ENCODE results near the gene MAP2K7.
"Not testable (repeated sequence)": the region's sequence is repeated elsewhere in the genome, so short reads cannot be mapped to it uniquely, and the experiment has no call there.

MAP2K7 gene

DNA sequence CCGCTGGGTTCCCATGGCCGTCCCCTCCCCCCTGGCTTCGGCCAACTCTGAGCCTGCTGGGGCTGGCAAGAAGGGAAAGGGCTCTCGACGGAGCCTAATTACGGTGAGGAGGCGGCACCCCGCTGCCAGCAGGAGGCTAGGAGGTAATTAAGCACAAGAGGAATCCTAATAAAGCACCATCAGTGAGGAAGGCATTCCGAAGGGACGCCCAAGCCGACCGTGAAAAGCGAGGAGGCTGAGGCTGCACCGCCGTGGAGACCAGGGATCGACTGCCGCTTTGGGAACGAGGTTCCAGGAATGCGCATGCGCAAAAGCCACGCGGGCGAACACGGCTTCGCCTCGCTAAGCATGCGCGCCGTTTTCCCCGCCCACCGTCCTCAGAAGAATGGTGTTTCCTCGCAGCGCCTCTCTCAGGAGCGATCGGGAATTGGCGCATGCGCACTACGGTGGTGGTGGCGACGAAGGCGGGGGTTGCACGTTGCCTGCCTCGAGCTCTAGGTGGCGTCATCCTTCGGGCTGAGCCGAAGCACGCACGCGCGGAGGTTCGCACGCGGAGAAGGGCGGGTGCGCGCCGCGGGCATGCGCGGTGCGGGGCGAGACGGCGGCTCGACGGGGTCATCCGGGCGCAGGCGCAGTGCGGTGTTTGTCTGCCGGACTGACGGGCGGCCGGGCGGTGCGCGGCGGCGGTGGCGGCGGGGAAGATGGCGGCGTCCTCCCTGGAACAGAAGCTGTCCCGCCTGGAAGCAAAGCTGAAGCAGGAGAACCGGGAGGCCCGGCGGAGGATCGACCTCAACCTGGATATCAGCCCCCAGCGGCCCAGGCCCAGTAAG lies at the start of gene MAP2K7:
Gene MAP2K7 (plus strand): TSS at position 634 of the 830 bp plus-strand sequence. CDS start 68 bp downstream, at position 702.
- H3K36me3 ChIP-seq (ENCODE audit: control insufficient read depth, insufficient read depth, low read length), result no peaks in the 10 kb centered on the region
- peak within 1 kb of the TSS; percentile 86 for H3K9ac ChIP-seq (ENCODE audit: low read length)
- H3K4me3 ChIP-seq (ENCODE audit: low read length), result peak within 1 kb of the TSS; percentile 72
- H3K9me3 ChIP-seq (ENCODE audit: control insufficient read depth, low read length), result no peaks in the 10 kb centered on the region
- peaks cover 16% of the 10 kb centered on the region for H3K4me1 ChIP-seq (ENCODE audit: control insufficient read depth, insufficient read depth, low read length)
- no peaks in the 10 kb centered on the region for H3K27me3 ChIP-seq (ENCODE audit: control insufficient read depth, insufficient read depth, low read length)

- peaks cover 4% of the 10 kb centered on the region for H3K27me3 ChIP-seq (ENCODE audit: control insufficient read depth, insufficient read depth, low read length)
- H3K36me3 ChIP-seq (ENCODE audit: control insufficient read depth, insufficient read depth, low read length), result no peaks in the 10 kb centered on the region
- no peaks in the 10 kb centered on the region for H3K9me3 ChIP-seq (ENCODE audit: control insufficient read depth, low read length)
- H3K4me3 ChIP-seq (ENCODE audit: low read length), result no peak overlapping the region
- H3K9ac ChIP-seq (ENCODE audit: low read length), result no peak overlapping the region
- H3K4me1 ChIP-seq (ENCODE audit: control insufficient read depth, insufficient read depth, low read length), result peaks cover 9% of the 10 kb centered on the region
These were observed 48.1 kb upstream of the MAP2K7 start for GRCh38 chr19:7855426-7856108.

GRCh38 chr19:7856109-7856591 lies 47.5 kb upstream of the MAP2K7 start:
- Histone ChIP-seq H3K27me3 (ENCODE audit: control insufficient read depth, insufficient read depth, low read length) (peaks cover 6% of the 10 kb centered on the region), H3K9me3 (ENCODE audit: control insufficient read depth, low read length) (no peaks in the 10 kb centered on the region), H3K36me3 (ENCODE audit: control insufficient read depth, insufficient read depth, low read length) (no peaks in the 10 kb centered on the region), H3K9ac (ENCODE audit: low read length) (no peak overlapping the region), H3K4me1 (ENCODE audit: control insufficient read depth, insufficient read depth, low read length) (peaks cover 9% of the 10 kb centered on the region), H3K4me3 (ENCODE audit: low read length) (no peak overlapping the region)

DNA sequence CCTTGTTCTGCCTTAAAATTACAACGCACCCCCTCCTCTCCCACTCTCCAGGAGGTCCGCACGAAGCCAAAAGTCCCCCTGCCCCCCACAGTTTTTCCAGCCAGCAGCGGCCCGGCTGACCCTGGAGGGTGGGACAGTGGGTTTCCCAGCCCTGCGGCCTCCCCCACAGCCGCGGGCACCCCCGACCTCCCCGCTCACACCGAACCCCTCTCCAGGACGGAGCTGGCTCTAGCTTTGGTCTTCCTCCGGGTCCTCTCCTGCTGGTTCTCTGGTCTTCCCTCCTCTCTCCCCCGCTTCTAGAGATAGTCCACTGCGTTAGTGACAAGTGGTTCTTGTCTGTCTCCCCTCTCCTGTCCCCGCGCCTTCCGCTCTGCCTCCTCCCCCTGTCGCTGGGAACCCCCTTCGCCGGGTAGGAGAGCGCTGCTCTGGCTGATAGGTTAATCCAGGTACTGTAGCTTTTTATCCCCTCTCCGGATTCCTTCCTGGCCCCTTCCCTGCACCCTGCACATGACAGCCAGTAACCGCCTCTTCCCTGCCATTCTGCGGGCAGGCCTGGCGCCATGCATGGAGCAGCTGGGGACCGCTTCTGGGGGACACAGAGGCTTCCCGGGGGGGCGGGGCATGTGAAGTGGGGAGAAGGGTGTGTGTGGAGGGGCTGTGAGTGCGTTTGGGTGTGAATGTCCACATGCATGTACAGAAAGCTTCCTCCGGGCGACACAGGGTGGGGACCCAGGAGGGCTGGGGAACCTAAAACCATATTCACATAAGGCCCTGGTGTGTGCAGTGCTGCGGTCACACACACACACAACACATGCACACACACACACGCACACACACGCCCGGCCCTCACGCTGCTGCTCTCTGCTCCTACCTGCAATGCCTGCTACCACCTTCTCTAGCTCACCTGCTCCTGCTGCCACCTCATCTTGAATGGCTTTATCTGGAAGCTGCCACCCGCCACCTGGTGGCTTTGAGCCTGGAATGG lies 46.7 kb upstream of the MAP2K7 start:
- H3K9ac ChIP-seq (ENCODE audit: low read length), result no peak overlapping the region
- no peak overlapping the region for H3K4me3 ChIP-seq (ENCODE audit: low read length)
- H3K4me1 ChIP-seq (ENCODE audit: control insufficient read depth, insufficient read depth, low read length), result peaks cover 17% of the 10 kb centered on the region
- H3K36me3 ChIP-seq (ENCODE audit: control insufficient read depth, insufficient read depth, low read length), result no peaks in the 10 kb centered on the region
- no peaks in the 10 kb centered on the region for H3K9me3 ChIP-seq (ENCODE audit: control insufficient read depth, low read length)
- peaks cover 13% of the 10 kb centered on the region for H3K27me3 ChIP-seq (ENCODE audit: control insufficient read depth, insufficient read depth, low read length)

- Histone ChIP-seq H3K4me3 (ENCODE audit: low read length) (no peak overlapping the region), H3K36me3 (ENCODE audit: control insufficient read depth, insufficient read depth, low read length) (no peaks in the 10 kb centered on the region)
These were observed 46.0 kb upstream of the MAP2K7 start for GRCh38 chr19:7857727-7858108.

GRCh38 chr19:7858109-7858770 lies 45.4 kb upstream of the MAP2K7 start:
- H3K36me3 ChIP-seq (ENCODE audit: control insufficient read depth, insufficient read depth, low read length), result no peaks in the 10 kb centered on the region
- H3K27me3 ChIP-seq (ENCODE audit: control insufficient read depth, insufficient read depth, low read length), result peaks cover 13% of the 10 kb centered on the region
- H3K9me3 ChIP-seq (ENCODE audit: control insufficient read depth, low read length), result no peaks in the 10 kb centered on the region
- peaks cover 16% of the 10 kb centered on the region for H3K4me1 ChIP-seq (ENCODE audit: control insufficient read depth, insufficient read depth, low read length)
- H3K4me3 ChIP-seq (ENCODE audit: low read length), result no peak overlapping the region
- no peak overlapping the region for H3K9ac ChIP-seq (ENCODE audit: low read length)

More at GRCh38 chr19:7857727-7858108, 46.0 kb upstream of the MAP2K7 start:
- no peak overlapping the region for H3K9ac ChIP-seq (ENCODE audit: low read length)
- peaks cover 13% of the 10 kb centered on the region for H3K27me3 ChIP-seq (ENCODE audit: control insufficient read depth, insufficient read depth, low read length)
- peaks cover 21% of the 10 kb centered on the region for H3K4me1 ChIP-seq (ENCODE audit: control insufficient read depth, insufficient read depth, low read length)
- no peaks in the 10 kb centered on the region for H3K9me3 ChIP-seq (ENCODE audit: control insufficient read depth, low read length)

GRCh38 chr19:7859087-7859486 lies 44.6 kb upstream of the MAP2K7 start:
- Histone ChIP-seq H3K4me1 (ENCODE audit: control insufficient read depth, insufficient read depth, low read length) (peaks cover 12% of the 10 kb centered on the region), H3K27me3 (ENCODE audit: control insufficient read depth, insufficient read depth, low read length) (peaks cover 19% of the 10 kb centered on the region)
- not testable (repeated sequence) for H3K9ac ChIP-seq (ENCODE audit: low read length); H3K36me3 ChIP-seq (ENCODE audit: control insufficient read depth, insufficient read depth, low read length); H3K4me3 ChIP-seq (ENCODE audit: low read length); H3K9me3 ChIP-seq (ENCODE audit: control insufficient read depth, low read length)

DNA sequence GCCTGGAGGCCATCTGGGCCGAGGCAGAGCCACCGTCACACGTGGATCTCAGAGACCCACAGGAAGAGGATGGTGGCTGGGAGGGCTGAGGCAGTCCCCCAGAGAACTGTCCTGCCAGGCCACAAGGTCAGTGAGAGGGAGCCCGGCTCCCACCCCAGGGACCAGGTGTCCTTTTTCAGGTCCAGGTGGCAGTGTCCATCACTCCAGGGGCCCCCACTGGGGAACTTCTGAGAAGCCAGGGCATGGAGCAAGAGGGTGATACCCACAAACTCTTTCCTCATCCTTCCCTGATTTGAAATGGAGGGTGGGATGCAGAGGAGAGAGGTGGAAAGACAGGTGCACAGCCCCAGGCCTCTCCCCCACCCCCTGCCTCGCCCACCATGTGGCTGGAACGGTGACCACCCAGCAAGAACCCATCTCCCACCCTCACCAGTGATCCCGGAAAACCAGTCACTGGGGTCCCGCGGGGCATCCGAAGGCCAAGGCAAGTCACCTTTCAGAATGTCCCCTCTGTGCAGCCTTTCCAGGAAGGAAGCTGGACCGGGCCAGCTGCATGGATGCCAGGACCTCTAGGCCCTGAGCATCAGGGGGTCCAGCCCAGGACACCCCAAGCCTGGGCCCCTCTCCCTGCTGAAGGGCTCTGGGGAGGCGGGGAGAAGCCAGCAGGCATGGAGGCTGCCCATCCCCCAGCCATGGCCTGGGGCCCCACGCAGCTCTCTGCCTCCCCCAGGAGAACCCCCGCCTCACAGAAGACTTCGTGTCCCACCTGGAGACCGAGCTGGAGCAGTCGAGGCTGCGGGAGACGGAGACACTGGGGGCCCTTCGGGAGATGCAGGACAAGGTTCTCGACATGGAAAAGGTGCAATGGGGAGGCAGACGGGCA lies 43.6 kb upstream of the MAP2K7 start:
- H3K4me1 ChIP-seq (ENCODE audit: control insufficient read depth, insufficient read depth, low read length), result peaks cover 16% of the 10 kb centered on the region
- no peak overlapping the region for H3K9ac ChIP-seq (ENCODE audit: low read length)
- H3K27me3 ChIP-seq (ENCODE audit: control insufficient read depth, insufficient read depth, low read length), result peaks cover 26% of the 10 kb centered on the region
- H3K4me3 ChIP-seq (ENCODE audit: low read length), result no peak overlapping the region
- H3K36me3 ChIP-seq (ENCODE audit: control insufficient read depth, insufficient read depth, low read length), result no peaks in the 10 kb centered on the region
- no peaks in the 10 kb centered on the region for H3K9me3 ChIP-seq (ENCODE audit: control insufficient read depth, low read length)

GRCh38 chr19:7860714-7861618 lies 42.7 kb upstream of the MAP2K7 start:
- no peak overlapping the region for H3K9ac ChIP-seq (ENCODE audit: low read length)
- H3K4me1 ChIP-seq (ENCODE audit: control insufficient read depth, insufficient read depth, low read length), result peaks cover 21% of the 10 kb centered on the region
- H3K9me3 ChIP-seq (ENCODE audit: control insufficient read depth, low read length), result no peaks in the 10 kb centered on the region
- peaks cover 32% of the 10 kb centered on the region for H3K27me3 ChIP-seq (ENCODE audit: control insufficient read depth, insufficient read depth, low read length)
- H3K36me3 ChIP-seq (ENCODE audit: control insufficient read depth, insufficient read depth, low read length), result no peaks in the 10 kb centered on the region
- no peak overlapping the region for H3K4me3 ChIP-seq (ENCODE audit: low read length)
